GM12878 (cell line): Measurements from ENCODE around the gene DYSF. TPM values are rescaled to one million over a fixed set of nuclear protein-coding genes. Genes with fewer than 3 reads are reported as not detected.

Source experiments
- ATAC-seq: fragments of 200-7000 bp; cut with Tn5 transposase; 3 replicates; pipeline ENCODE4 v1.9.1; 2020; ENCODE audit warnings: mild to moderate bottlenecking, moderate library complexity
- BruUV-seq: library from RNA; stranded (reverse); fragments of 400-500 nt; replicated peaks from 2 replicates; lab custom pipeline; 2021; lab: Mats Ljungman, UMichigan
- CTCF ChIA-PET: fragments of 300-600 bp; sonication (Branson Sonifier 250); formaldehyde crosslinking; extraction: SDS; loops from one replicate; lab custom pipeline; 2021; ENCODE audit warnings: inconsistent platforms; lab: Yijun Ruan, JAX
- POLR2A ChIA-PET: fragments of 350-600 bp; formaldehyde crosslinking; extraction: SDS; loops from one replicate; lab custom pipeline; 2021; ENCODE audit warnings: inconsistent platforms; lab: Charles Lee
- RAD21 ChIA-PET: fragments of 300-600 bp; sonication (Branson Sonifier 250); formaldehyde crosslinking; loops from one replicate; lab custom pipeline; 2023; ENCODE audit warnings: antibody characterized with exemption; ENCODE audit not compliant: unreplicated experiment; lab: Charles Lee
- SMC1A ChIA-PET: fragments of 300-600 bp; sonication (Branson Sonifier 250); formaldehyde crosslinking; loops from one replicate; lab custom pipeline; 2023; ENCODE audit not compliant: unreplicated experiment, uncharacterized antibody; lab: Charles Lee
- DNase-seq: peaks from one replicate; pipeline ENCODE4 v3.0.0-alpha.2; 2011; ENCODE audit warnings: low read depth, low spot score
- FAIRE-seq: peaks from 3 replicates; lab custom pipeline; 2011; peaks lifted over from hg19 to GRCh38; lab: Jason Lieb, UNC
- H2AFZ ChIP-seq: 2 replicates; pipeline ENCODE4 v1.6.0; 2011; ENCODE audit warnings: low read depth, low read length, control low read depth; ENCODE audit not compliant: control insufficient read depth
- H3K27ac ChIP-seq: 2 replicates; pipeline ENCODE4 v1.5.1; 2011; ENCODE audit warnings: control low read depth; ENCODE audit not compliant: control insufficient read depth, insufficient read depth
- H3K27me3 ChIP-seq, 2 experiments: replicated peaks in 1 of 2; 2 replicates each; pipeline versions ENCODE4 v1.6.0 to v1.6.1; 2011; ENCODE audit warnings: low read length in 1 of 2; ENCODE audit not compliant: control insufficient read depth in 2 of 2, insufficient read depth in 2 of 2
- H3K36me3 ChIP-seq, 2 experiments: 2 replicates each; pipeline ENCODE4 v1.5.1; 2011; ENCODE audit warnings: low read length in 1 of 2; ENCODE audit not compliant: control insufficient read depth in 2 of 2, insufficient read depth in 2 of 2
- H3K4me1 ChIP-seq: 2 replicates; pipeline ENCODE4 v1.6.1; 2011; ENCODE audit warnings: mild to moderate bottlenecking, low read length, moderate library complexity, mixed read lengths; ENCODE audit not compliant: control insufficient read depth, insufficient read depth
- H3K4me2 ChIP-seq: 2 replicates; pipeline ENCODE4 v1.6.0; 2011; ENCODE audit warnings: control low read depth; ENCODE audit not compliant: control insufficient read depth, insufficient read depth
- H3K4me3 ChIP-seq: fragments of 200-600 bp; sonication (generic); 2 replicates; pipeline ENCODE4 v1.5.1; 2016
- H3K79me2 ChIP-seq: 2 replicates; pipeline ENCODE4 v1.6.0; 2011; ENCODE audit warnings: low read length; ENCODE audit not compliant: control insufficient read depth, insufficient read depth
- H3K9ac ChIP-seq: 2 replicates; pipeline ENCODE4 v1.8.0; 2011; ENCODE audit warnings: low read length, control low read depth, mixed read lengths; ENCODE audit not compliant: control insufficient read depth, insufficient read depth
- H3K9me3 ChIP-seq: replicated peaks from 3 replicates; pipeline ENCODE4 v1.5.1; 2011; ENCODE audit warnings: mild to moderate bottlenecking, low read length; ENCODE audit not compliant: control insufficient read depth, insufficient read depth
- H4K20me1 ChIP-seq: 2 replicates; pipeline ENCODE4 v1.6.0; 2011; ENCODE audit not compliant: control insufficient read depth, insufficient read depth
- BCLAF1 ChIP-seq: fragments of 450-650 bp; IDR thresholded peaks from 2 replicates; pipeline ENCODE4 v1.6.1; 2017; ENCODE audit warnings: antibody characterized with exemption, mild to moderate bottlenecking, moderate library complexity
- CEBPB ChIP-seq, 2 experiments: fragments of 150-350 bp in 1 of 2; IDR thresholded peaks; 2 replicates each; pipeline ENCODE4 v1.6.1; 2012 to 2014; ENCODE audit warnings: low read depth in 2 of 2, low read length in 2 of 2, borderline replicate concordance in 1 of 2, inconsistent platforms in 1 of 2
- CHD1 ChIP-seq: IDR thresholded peaks from 2 replicates; pipeline ENCODE4 v1.6.1; 2012; ENCODE audit warnings: low read depth, low read length, improper control_type of control experiment
- IRF4 ChIP-seq: IDR thresholded peaks from 2 replicates; pipeline ENCODE4 v1.6.1; 2011; ENCODE audit warnings: low read depth, low read length
- MAX ChIP-seq: IDR thresholded peaks from 2 replicates; pipeline ENCODE4 v1.6.1; 2012; ENCODE audit warnings: low read depth, low read length, improper control_type of control experiment
- MLLT1 ChIP-seq: fragments of 450-650 bp; IDR thresholded peaks from 2 replicates; pipeline ENCODE4 v1.6.1; 2016; ENCODE audit warnings: mild to moderate bottlenecking
- RBBP5 ChIP-seq: fragments of 200-600 bp; sonication (generic); conservative IDR thresholded peaks from 2 replicates; pipeline ENCODE4 v1.6.1; 2016
- ZBTB4 ChIP-seq: fragments of 450-650 bp; formaldehyde crosslinking; IDR thresholded peaks from 2 replicates; pipeline ENCODE4 v1.4.0; 2022; ENCODE audit warnings: mild to moderate bottlenecking, moderate library complexity
- ZNF687 ChIP-seq: fragments of 450-650 bp; IDR thresholded peaks from 2 replicates; pipeline ENCODE4 v1.6.1; 2017; ENCODE audit warnings: mild to moderate bottlenecking, moderate library complexity
- WGBS: methylation state at CpG from one replicate; pipeline ENCODE4 v1.1.6; 2016; ENCODE audit warnings: low lambda C conversion rate; ENCODE audit not compliant: insufficient replicate concordance, insufficient coverage; ENCODE audit errors: missing lambda C conversion rate; 5-methylcytosine and 5-hydroxymethylcytosine counted together
- in situ Hi-C: fragments of 300-500 bp; cut with MboI; formaldehyde crosslinking; loops from 9 replicates; pipeline ENCODE4 v1.14.3; 2018; ENCODE audit warnings: mixed read lengths
- intact Hi-C: fragments of 100-400 bp; cut with micrococcal nuclease; formaldehyde crosslinking; loops from one replicate; pipeline ENCODE4 v1.14.2; 2022; ENCODE audit not compliant: unreplicated experiment
- polyA plus RNA-seq, 11 experiments: library from polyadenylated mRNA; depleted of rRNA in 4 of 11; unstranded in 6 of 11; stranded (reverse) in 5 of 11; fragments of >200 nt; fragmentation: Nextera tagmentation in 4 of 11; fragmentation: Illumina TruSeq in 1 of 11; extraction: Ambion mirVana in 4 of 11; extraction: Trizol in 1 of 11; gene quantifications; 1 replicate in 1 of 11; 2 replicates in 10 of 11; pipeline versions ENCODE4 v1.2.1 to v1.2.3, GENCODE V29; 2011 to 2016; ENCODE audit warnings: inconsistent platforms in 2 of 11, missing spikeins in 2 of 11, low read depth in 1 of 11
- total RNA-seq, 4 experiments: library from RNA; depleted of rRNA in 3 of 4; stranded (reverse); fragments of >200 nt in 3 of 4; fragmentation: Illumina TruSeq in 1 of 4; extraction: Trizol in 1 of 4; gene quantifications; 2 replicates each; pipeline versions ENCODE4 v1.2.1 to v1.2.3, GENCODE V29; 2013 to 2021

Gene DYSF
- total and polyA plus RNA-seq, 10 of the 15 experiments (the other 5 are each of a cell fraction or from before 2014, with no cell fraction given) = under 0.01 to 0.15 (median 0.03) TPM; not detected in 7

GRCh38 chr2:71559828-71560637 is 106.7 kb downstream of the DYSF start (continued):
- no peak for TF ChIP-seq ZNF687

GRCh38 chr2:71560638-71561011 is 107.3 kb downstream of the DYSF start:
- Histone ChIP-seq H3K4me2 (no peak overlapping the region), H3K9me3 (no peaks in the 10 kb centered on the region), H3K4me1 (no peaks in the 10 kb centered on the region), H4K20me1 (no peaks in the 10 kb centered on the region), H3K4me3 (no peak overlapping the region), H3K27ac (no peak overlapping the region), H3K36me3 (no peaks in the 10 kb centered on the region), H3K9ac (no peak overlapping the region), H3K79me2 (no peaks in the 10 kb centered on the region), H3K27me3 (no peaks in the 10 kb centered on the region; a peak in 1 of 4 replicates), H2AFZ (no peak overlapping the region)
- no TSS peak for BruUV-seq
- DNase-seq (no peak), ATAC-seq (no peak), FAIRE-seq (no peak)
- WGBS = 53% methylated on average over 17 of the region's 20 CpGs
- RAD21 ChIA-PET = no interaction called here
- POLR2A ChIA-PET = no interaction called here
- intact Hi-C loops (no loop called here), in situ Hi-C loops (no loop called here)
- SMC1A ChIA-PET = no interaction called here
- TF ChIP-seq CHD1 (no peak), CEBPB (IDR thresholded peaks at IDR 0.05; ENCODE audit: borderline replicate concordance in 1 of 2, low read depth in 2 of 2, low read length in 2 of 2) (no peak), ZBTB4 (no peak), MAX (no peak), RBBP5 (no peak), MLLT1 (no peak), BCLAF1 (no peak), IRF4 (no peak)
- CTCF ChIA-PET = no interaction called here
